GM18508 (cell line): Measurements from ENCODE around the gene KLK10.

Experiments
- ATAC-seq: cut with Tn5 transposase; IDR thresholded peaks from one replicate; pipeline ENCODE4 v1.9.1; 2021; ENCODE audit warnings: moderate number of reproducible peaks; ENCODE audit not compliant: insufficient read depth, unreplicated experiment

The KLK10 gene, protein sequence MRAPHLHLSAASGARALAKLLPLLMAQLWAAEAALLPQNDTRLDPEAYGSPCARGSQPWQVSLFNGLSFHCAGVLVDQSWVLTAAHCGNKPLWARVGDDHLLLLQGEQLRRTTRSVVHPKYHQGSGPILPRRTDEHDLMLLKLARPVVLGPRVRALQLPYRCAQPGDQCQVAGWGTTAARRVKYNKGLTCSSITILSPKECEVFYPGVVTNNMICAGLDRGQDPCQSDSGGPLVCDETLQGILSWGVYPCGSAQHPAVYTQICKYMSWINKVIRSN

GRCh38 chr19:51019544-51019925 is at the start of gene KLK10:
TSS of gene KLK10 (minus strand) at chr19:51019709. CDS start at chr19:51019130, 579 bp downstream.
- no peak for ATAC-seq

DNA sequence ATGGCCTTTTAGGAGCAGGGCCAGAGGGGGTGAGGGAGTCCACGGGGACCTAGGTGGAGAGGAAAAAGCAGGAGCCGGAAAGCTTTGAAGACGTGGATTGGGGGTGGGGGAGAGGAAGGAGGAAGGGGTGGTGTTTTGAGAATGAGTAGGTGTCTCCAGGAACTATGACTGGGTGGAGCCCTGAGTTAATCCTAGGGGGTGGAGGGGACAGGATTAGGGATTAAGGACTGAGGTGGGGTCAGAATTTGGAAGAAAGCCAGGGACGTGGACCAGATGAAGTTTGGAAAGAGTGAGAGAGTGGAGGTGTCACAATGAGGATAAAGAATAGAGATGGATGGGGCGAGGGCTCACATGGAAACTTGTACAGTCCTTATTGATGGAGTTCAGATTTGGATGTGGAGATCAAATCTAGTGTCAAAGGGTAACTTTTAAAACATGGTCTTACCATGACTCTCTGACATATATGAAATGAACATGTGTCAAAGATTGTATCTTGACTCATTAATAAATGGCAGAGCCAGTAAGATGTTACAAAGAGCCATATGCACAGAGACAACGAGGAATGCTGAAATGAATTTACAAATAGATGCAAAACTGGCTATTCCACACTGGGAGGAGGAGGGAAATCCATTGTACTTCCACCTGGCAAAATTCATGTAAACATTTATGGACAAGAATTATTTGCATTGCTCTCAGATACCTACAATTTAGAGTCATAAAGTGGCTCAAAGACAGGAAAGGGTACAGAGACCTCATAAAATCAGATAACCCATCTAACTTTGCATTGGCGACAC is 47.1 kb upstream of the KLK10 start:
- ATAC-seq = no peak

GRCh38 chr19:51065221-51065960 is 45.9 kb upstream of the KLK10 start:
- no peak for ATAC-seq

DNA sequence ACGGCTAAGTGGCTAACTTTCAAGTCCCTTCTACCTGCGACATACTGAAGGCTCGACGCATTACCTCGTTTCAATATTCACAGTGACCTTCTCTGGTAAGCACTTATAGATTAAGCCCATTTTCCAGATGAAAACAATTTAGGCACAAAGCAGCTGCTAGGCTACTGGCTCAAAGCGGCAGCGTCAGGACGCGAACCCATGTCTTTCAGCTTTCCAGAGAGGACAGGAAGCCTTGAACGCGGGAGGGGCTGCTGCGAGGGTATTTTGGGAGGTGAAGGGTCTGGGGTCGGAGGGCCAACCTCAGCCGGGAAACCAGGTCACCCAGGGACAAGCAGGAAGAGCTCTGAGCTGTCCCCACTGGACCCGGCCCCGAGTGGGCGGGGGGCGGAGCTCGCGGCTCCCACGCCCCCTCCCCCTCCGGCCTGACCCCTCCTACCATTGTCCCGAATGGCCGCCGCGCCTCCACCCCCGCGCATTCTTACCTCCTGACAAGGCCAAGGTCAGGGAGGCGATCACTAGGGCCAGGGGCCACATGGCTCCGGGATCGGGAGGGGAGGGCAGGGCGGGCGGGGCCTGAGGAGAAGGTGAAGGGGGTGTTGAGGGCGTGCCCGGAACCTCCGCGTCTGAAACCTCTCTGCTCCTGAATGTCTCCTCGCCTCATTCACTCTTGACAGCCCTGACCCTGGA is 45.2 kb upstream of the KLK10 start, which contains the start of gene KLK13:
Gene KLK13, minus strand, starts transcription at position 559 of the 687 bp plus-strand sequence. Its CDS starts 25 bp downstream, at position 534.
- no peak for ATAC-seq

DNA sequence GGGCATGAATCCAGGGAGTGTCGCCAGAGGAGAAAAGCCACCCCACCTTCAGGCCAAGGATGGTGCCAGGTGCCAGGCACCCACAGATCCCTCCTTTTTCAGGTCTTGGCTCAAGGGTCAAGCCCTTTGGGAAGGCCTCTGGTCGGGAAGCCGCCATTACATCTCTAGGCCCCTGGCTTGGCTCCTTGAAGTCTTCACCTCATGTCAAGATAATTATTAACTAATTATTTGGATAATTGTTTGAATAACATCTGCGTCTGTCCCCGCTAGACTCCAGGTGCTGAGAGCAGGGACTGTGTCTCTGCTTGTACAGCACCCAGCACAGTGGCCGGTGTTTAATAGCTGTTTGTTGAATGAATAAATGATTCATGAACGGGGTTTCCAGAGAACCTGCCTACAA is 44.2 kb upstream of the KLK10 start:
- ATAC-seq = no peak

DNA sequence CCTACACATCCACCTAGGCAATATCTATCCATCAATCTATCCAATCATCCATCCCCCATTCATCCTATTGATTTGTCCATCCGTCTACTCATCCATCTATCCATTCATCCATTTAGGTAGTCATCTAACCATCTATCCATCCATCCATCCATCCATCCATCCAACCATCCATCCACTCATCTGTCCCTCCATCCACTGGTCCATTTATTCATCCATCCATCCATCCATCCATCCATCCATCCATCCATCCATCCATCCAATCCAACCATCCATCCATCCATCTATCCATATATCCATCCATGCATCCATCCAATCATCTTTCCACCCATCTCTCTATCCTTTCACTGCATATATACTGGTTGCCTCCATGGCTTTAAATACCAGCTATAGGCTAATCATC is 41.5 kb upstream of the KLK10 start:
- no peak for ATAC-seq

DNA sequence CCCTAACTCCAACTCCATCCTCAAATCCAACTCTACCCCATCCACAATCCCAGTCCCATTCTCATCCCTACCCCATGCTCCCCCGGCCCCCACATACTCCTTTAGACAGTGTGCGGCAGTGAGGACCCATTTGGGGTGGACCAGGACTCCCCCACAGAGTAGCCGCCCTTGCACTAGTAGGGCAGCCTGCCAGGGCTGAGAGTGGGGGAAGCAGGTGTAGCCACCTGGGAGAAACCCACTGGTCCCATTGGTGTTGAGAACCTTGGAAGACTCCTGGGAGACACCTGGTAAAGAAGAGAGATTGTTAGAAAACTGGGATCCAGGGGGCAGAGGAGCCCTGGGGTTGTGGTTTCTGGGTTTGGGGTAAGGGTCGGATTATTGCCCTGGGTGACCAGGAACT is 40.8 kb upstream of the KLK10 start:
- no peak for ATAC-seq

DNA sequence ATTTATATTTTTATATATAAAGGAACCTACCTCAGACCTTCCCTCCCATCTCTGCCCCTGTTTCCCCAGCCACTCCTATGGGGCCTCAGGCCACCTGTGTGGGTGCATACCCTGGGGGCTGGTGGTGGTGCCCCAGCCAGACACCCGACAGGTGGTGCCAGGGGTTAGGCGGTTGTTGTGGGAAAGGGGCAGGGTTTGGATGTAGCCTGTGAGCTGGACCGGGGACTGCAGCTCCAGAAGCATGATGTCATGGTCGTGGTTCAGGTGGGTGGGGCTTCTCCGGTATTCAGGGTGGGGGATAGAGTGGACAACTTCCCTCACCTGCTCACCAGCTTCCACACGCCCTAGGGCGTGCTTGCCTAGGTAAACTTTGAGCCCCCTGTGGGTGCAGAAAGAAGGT is 40.2 kb upstream of the KLK10 start:
- no peak for ATAC-seq

DNA sequence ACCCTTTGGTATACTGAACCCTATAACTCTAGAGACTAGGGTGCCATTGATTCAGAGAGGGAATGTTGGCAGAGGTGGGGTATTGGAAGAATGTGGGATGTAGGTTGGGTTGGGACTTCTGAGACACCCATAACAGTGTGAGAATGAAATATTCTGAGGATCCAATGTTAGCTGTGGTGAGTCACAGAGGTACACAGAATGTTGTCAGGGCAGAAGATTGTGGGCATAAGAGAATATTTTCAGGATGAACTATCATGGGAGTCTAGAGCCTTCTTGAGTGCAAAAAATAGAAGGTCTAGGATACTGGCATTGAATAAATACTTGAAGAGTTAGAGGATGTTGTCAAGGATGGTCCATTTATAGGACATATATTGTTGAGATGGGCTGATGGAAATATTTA is 36.4 kb upstream of the KLK10 start:
- no peak for ATAC-seq

GRCh38 chr19:51047031-51047335 is 27.5 kb upstream of the KLK10 start:
- ATAC-seq = no peak

GRCh38 chr19:51044327-51044726 is 24.8 kb upstream of the KLK10 start:
- no peak for ATAC-seq

DNA sequence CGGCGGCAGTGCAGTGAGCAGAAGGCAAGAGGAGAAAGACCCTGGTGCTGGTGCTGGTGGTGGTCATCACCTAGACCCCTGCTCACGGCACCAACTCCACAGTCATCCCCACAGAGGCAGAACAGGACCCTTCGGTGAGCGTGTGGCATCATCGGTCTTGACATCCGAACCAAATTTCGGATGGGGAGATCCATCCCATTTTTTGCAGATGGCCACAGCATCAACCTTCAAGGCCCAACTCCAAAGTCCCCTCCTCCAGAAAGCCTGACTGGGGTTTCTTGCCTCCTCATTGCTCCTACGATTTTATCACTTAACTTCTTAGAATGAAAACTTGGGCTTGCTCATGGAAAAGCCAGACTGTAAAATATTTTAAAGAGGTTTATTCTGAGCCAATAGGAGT is 24.0 kb upstream of the KLK10 start:
- ATAC-seq = no peak

DNA sequence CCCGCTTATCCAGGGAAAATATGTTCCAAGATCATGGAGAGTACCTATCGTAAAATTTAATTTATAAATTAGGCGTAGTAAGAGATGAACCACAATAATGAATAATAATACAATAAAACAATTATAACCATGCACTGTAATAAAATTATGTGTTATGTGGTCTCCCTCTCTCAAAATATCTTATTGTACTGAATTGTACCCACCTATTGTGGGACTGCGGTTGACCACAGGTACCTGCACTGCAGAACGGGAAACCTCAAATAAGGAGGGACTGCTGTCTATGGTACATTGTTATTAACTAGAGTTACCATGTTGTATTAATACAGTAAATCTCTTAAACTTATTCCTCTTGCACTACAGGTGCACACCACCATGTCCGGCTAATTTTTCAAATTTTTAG is 20.6 kb upstream of the KLK10 start:
- no peak for ATAC-seq

DNA sequence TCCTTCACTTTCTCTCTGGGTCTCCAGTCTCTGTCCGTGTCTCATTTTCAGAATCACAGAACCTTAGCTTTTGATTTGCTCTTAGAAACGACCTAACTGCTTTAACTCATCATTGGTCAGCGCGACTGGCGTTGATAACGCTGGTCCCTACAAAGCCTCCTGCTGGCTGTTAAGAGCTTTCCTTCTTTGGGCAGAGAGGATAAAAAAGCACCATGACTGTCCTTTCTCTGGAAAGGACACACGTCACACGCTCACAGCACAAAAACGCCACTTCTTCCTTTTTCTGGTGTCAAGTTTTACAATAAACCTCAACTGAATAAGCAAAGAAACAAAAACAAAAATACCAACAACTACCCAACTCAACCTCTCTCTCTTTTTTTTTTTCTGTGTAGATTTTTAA is 17.0 kb upstream of the KLK10 start:
- ATAC-seq = no peak

DNA sequence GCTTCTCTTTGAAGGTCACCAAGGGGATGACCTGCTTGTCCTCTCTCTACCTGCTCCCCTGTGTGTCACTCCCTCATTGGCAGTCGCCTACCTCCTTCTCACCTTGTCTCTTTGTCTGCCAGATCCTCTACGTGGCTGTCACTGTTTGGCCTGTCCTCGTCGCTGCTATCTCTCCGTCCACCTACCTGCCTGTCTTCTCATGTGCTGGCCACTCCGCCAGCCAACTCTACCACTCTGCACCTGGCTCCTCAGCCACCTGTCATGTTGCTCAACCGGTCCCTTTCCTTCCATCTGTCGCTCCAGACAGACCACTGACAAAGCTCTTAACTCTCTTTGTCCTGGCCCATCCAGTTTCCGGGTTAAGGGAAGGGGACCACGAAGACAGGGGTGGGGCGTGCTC is 15.2 kb upstream of the KLK10 start, which contains the start of gene KLK12:
Gene KLK12, minus strand, starts transcription at position 299 of the 400 bp plus-strand sequence. CDS start 381 bp downstream, outside the sequence.
- no peak for ATAC-seq

- ATAC-seq = no peak
Observed at GRCh38 chr19:51031880-51032225, 12.3 kb upstream of the KLK10 start.

DNA sequence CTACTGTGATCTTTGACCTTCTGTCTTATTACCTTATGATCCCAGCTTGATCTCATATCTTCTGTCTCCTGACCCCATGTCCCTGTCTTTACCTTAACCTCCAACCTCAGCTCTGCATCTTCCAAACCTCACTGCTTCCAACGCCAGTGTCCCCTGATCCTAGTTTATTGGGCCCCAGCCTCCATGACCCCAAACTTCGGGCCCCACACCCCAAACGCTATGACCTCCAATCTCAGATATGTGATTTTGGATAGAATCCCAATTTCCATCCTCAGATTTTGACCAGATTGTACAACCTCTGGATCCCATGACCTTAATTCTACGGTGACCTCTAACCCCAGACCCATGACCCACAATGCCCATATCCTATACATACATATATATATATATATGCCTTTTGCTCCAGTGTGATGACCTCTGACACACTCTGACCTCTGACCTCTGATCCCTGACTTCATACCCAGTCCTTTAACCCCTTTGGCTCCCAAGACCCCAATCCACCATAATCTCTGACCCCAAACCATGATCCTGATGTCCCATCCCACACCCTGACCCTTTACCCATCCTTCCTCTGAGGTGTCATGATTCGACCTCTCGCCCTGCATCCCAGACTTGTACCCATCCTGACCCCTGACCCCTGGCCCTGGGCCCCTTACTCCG is 11.8 kb upstream of the KLK10 start:
- no peak for ATAC-seq

- ATAC-seq = no peak
Observed at GRCh38 chr19:51030631-51031030, 11.1 kb upstream of the KLK10 start.

DNA sequence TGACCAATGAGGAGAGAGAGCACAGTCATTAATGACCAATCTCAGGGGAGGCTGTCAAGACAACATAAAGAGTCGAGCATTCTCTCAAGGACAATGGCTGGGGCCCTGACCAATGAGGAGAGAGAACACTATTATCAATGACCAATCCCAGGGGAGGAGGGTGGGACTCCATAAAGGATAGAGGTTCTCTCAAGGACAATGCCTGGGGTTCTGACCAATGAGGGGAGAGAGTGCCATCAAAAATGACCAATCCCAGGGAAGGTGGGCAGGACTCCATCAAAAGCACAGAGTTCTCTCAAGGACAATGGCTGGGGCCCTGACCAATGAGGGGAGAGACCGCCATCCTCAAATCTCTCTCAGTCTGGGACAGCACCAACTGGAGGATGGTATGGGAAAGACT is 10.2 kb upstream of the KLK10 start:
- no peak for ATAC-seq

DNA sequence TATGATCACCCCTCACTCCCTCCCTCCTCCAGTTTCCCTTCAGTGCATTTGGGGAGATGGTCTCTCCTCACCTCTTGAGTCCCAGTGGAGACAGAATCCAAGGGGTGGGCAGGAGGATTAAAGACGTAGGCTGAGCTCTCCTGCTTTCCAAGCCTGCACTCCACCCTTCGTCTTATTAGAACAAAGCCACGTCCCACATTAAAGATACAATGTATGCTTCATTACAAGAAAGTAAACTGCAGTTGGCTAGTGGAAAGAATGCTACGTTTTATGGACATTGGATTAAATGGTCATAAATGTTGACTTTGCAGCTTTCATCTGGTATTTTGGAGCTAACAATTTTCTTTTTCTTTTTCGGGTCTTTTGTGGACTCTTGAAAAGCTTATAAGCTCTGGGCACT is 8.4 kb upstream of the KLK10 start:
- ATAC-seq = no peak
